Peyer's patch (tissue), 4 donors: ENCODE results near the gene KCNE3.

Experiments used
- POLR2A ChIP-seq, 2 donors: fragments of 450-650 bp; IDR thresholded peaks; one replicate each; pipeline ENCODE4 v1.5.1; 2017; ENCODE audit warnings: antibody characterized with exemption in 2 of 2, mild to moderate bottlenecking in 2 of 2, moderate library complexity in 2 of 2
- TF ChIP-seq, protein P1 (sequence below), 6 experiments: fragments of 450-650 bp in 4 of 6; fragments of 200-600 bp in 2 of 6; sonication (generic) in 1 of 6; IDR thresholded peaks; one replicate each; pipeline ENCODE4 v1.5.1; 2017 to 2019; ENCODE audit warnings: antibody characterized with exemption in 6 of 6, mild to moderate bottlenecking in 3 of 6, moderate library complexity in 1 of 6

DNA sequence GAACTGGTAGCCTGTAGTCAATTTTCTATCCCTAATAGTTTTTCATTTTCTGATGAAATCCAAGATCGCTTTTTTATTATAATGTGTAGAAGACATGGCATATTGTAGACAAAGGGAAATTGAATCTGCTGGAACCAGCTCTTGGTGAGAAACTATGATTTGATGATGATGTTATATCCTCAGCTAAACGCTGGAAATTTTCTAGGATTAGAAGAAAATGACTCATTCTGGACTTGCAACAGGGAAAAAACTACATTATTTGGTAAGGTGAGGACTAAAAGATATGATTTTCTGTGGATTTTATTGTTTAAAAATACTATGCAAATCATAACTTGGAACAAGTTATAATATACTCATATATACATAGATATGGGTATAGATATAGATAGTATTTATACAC, 55.0 kb downstream of the KCNE3 start:
- TF ChIP-seq, protein P1, sequence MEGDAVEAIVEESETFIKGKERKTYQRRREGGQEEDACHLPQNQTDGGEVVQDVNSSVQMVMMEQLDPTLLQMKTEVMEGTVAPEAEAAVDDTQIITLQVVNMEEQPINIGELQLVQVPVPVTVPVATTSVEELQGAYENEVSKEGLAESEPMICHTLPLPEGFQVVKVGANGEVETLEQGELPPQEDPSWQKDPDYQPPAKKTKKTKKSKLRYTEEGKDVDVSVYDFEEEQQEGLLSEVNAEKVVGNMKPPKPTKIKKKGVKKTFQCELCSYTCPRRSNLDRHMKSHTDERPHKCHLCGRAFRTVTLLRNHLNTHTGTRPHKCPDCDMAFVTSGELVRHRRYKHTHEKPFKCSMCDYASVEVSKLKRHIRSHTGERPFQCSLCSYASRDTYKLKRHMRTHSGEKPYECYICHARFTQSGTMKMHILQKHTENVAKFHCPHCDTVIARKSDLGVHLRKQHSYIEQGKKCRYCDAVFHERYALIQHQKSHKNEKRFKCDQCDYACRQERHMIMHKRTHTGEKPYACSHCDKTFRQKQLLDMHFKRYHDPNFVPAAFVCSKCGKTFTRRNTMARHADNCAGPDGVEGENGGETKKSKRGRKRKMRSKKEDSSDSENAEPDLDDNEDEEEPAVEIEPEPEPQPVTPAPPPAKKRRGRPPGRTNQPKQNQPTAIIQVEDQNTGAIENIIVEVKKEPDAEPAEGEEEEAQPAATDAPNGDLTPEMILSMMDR (IDR thresholded peaks at IDR 0.05), result no peak
- TF ChIP-seq POLR2A (IDR thresholded peaks at IDR 0.05), result no peak
